Activated CD8-positive, alpha-beta memory T cell treated with anti-CD3 and anti-CD28 coated beads, Interleukin-2, amount 50 U/mL, for 4 hours (primary cell): ENCODE measurements around the gene SLC15A3.
"Not testable (repeated sequence)": the region's sequence is repeated elsewhere in the genome, so short reads cannot be mapped to it uniquely, and the experiment has no call there.

Source experiments
- DNase-seq: peaks from one replicate; pipeline ENCODE4 v3.0.0-alpha.2; 2020

The SLC15A3 gene

GRCh38 chr11:60974316-60974715, 22.3 kb upstream of the SLC15A3 start:
- DNase-seq = not testable (repeated sequence)

GRCh38 chr11:60973699-60974098, 21.7 kb upstream of the SLC15A3 start:
- DNase-seq = no peak

- DNase-seq = no peak
Observed at GRCh38 chr11:60972182-60973030, 20.4 kb upstream of the SLC15A3 start.

GRCh38 chr11:60971520-60971919, 19.5 kb upstream of the SLC15A3 start, which contains the start of gene CD6:
Gene CD6 (plus strand): TSS chr11:60971680. CDS start chr11:60971866, 186 bp downstream.
- peak; percentile 70 for DNase-seq

- DNase-seq = no peak
Observed at GRCh38 chr11:60970890-60971289, 18.9 kb upstream of the SLC15A3 start.

GRCh38 chr11:60970369-60970774, 18.4 kb upstream of the SLC15A3 start:
- DNase-seq = peak; percentile 86

GRCh38 chr11:60968223-60968622, 16.2 kb upstream of the SLC15A3 start:
- DNase-seq = no peak

- no peak for DNase-seq
Observed at GRCh38 chr11:60966890-60967289, 14.9 kb upstream of the SLC15A3 start.

GRCh38 chr11:60964801-60965200, 12.8 kb upstream of the SLC15A3 start:
- no peak for DNase-seq

GRCh38 chr11:60960405-60960804, 8.4 kb upstream of the SLC15A3 start:
- no peak for DNase-seq

- DNase-seq = no peak
Observed at GRCh38 chr11:60959431-60959830, 7.5 kb upstream of the SLC15A3 start.

- no peak for DNase-seq
Observed at GRCh38 chr11:60957188-60957587, 5.2 kb upstream of the SLC15A3 start.

- DNase-seq = no peak
Observed at GRCh38 chr11:60955571-60955970, 3.6 kb upstream of the SLC15A3 start.

- no peak for DNase-seq
Observed at GRCh38 chr11:60954421-60954820, 2.4 kb upstream of the SLC15A3 start.

GRCh38 chr11:60953781-60954180, 1.8 kb upstream of the SLC15A3 start:
- DNase-seq = no peak

GRCh38 chr11:60952742-60953170, 780 bp upstream of the SLC15A3 start:
- no peak for DNase-seq

GRCh38 chr11:60951606-60951903, 421 bp downstream of the SLC15A3 start:
- DNase-seq = no peak

- no peak for DNase-seq
Observed at GRCh38 chr11:60950933-60951605, 907 bp downstream of the SLC15A3 start.

GRCh38 chr11:60950024-60950423, 2.0 kb downstream of the SLC15A3 start:
- no peak for DNase-seq

- no peak for DNase-seq
Observed at GRCh38 chr11:60948250-60948649, 3.7 kb downstream of the SLC15A3 start.

- no peak for DNase-seq
Observed at GRCh38 chr11:60947700-60948099, 4.3 kb downstream of the SLC15A3 start.

- DNase-seq = no peak
Observed at GRCh38 chr11:60946601-60947264, 5.2 kb downstream of the SLC15A3 start.

- no peak for DNase-seq
Observed at GRCh38 chr11:60945295-60945667, 6.7 kb downstream of the SLC15A3 start.
